Testis (tissue), 3 donors: Measurements from ENCODE around the gene NMNAT3. TPM values are rescaled to one million over a fixed set of nuclear protein-coding genes. Genes with fewer than 3 reads are reported as not detected.

Source experiments
- DNase-seq: peaks from one replicate; pipeline ENCODE4 v3.0.0-alpha.2; 2019
- H3K27ac ChIP-seq, 2 donors: fragments of 200-600 bp; sonication (generic); one replicate each; pipeline ENCODE4 v1.5.1; 2019
- H3K27me3 ChIP-seq: fragments of 200-600 bp; sonication (generic); one replicate; pipeline ENCODE4 v1.5.1; 2019
- H3K36me3 ChIP-seq: fragments of 200-600 bp; sonication (generic); one replicate; pipeline ENCODE4 v1.5.1; 2017; ENCODE audit warnings: low read depth; ENCODE audit errors: missing control alignments
- H3K4me1 ChIP-seq: fragments of 200-600 bp; sonication (generic); one replicate; pipeline ENCODE4 v1.5.1; 2019
- H3K4me3 ChIP-seq, 2 donors: fragments of 200-600 bp; sonication (generic); one replicate each; pipeline ENCODE4 v1.5.1; 2017 to 2019
- H3K9me3 ChIP-seq: fragments of 200-600 bp; sonication (generic); one replicate; pipeline ENCODE4 v1.5.1; 2017
- CTCF ChIP-seq, 3 experiments: fragments of 450-650 bp in 2 of 3; fragments of 200-600 bp in 1 of 3; sonication (generic) in 1 of 3; IDR thresholded peaks; one replicate each; pipeline ENCODE4 v1.5.1; 2016 to 2019; ENCODE audit warnings: antibody characterized with exemption in 3 of 3, mild to moderate bottlenecking in 2 of 3, moderate library complexity in 1 of 3
- POLR2A ChIP-seq: fragments of 450-650 bp; IDR thresholded peaks from one replicate; pipeline ENCODE4 v1.6.1; 2017; ENCODE audit warnings: antibody characterized with exemption, mild to moderate bottlenecking, moderate library complexity
- WGBS, 2 donors: methylation state at CpG; one replicate each; pipeline ENCODE4 v1.1.5; 2018; 5-methylcytosine and 5-hydroxymethylcytosine counted together
- intact Hi-C: fragments of 100-400 bp; cut with DNase I; formaldehyde crosslinking; loops from one replicate; pipeline ENCODE4 v1.15.1; 2023; ENCODE audit warnings: low total_unique reads
- polyA plus RNA-seq: library from polyadenylated mRNA; stranded (reverse); fragments of 350-450 nt; fragmentation: Illumina TruSeq; extraction: RNeasy Lipid Tissue Mini Kit (QIAGEN cat#74804); gene quantifications from one replicate; pipeline ENCODE4 v1.2.3, GENCODE V29; 2014; ENCODE audit warnings: low read depth, low replicate concordance; ENCODE audit not compliant: insufficient read depth
- total RNA-seq, 2 donors: library from RNA; depleted of rRNA; stranded (reverse); fragments of >200 nt; gene quantifications; one replicate each; pipeline ENCODE4 v1.2.3, GENCODE V29; 2016

Gene NMNAT3
- total and polyA plus RNA-seq, 3 donors from 2014 or later, result 21.1 to 76.5 (median 23.9) TPM

- H3K36me3 ChIP-seq, result no peaks in the 10 kb centered on the region
- no peaks in the 10 kb centered on the region for H3K9me3 ChIP-seq
- 92 to 100% methylated on average over 3 of the region's 3 CpGs for WGBS, 2 donors
- no peak overlapping the region for H3K4me3 ChIP-seq
- DNase-seq, result no peak
- no peak for TF ChIP-seq POLR2A
- TF ChIP-seq CTCF (IDR thresholded peaks at IDR 0.05), result no peak
- H3K27ac ChIP-seq, result no peak overlapping the region
- no peaks in the 10 kb centered on the region for H3K27me3 ChIP-seq
- intact Hi-C loops, result no loop called here
- H3K4me1 ChIP-seq, result no peaks in the 10 kb centered on the region
Observed at GRCh38 chr3:139608108-139608380, 69.7 kb downstream of the NMNAT3 start.

GRCh38 chr3:139607257-139608107, 70.3 kb downstream of the NMNAT3 start:
- TF ChIP-seq CTCF (IDR thresholded peaks at IDR 0.05) (no peak), POLR2A (no peak)
- Histone ChIP-seq H3K9me3 (no peaks in the 10 kb centered on the region), H3K27ac (no peak overlapping the region), H3K4me1 (no peaks in the 10 kb centered on the region), H3K27me3 (no peaks in the 10 kb centered on the region), H3K36me3 (no peaks in the 10 kb centered on the region), H3K4me3 (no peak overlapping the region)
- DNase-seq, result no peak
- WGBS, 2 donors, result 97 to 98% methylated on average over 2 of the region's 2 CpGs
- intact Hi-C loops, result no loop called here

GRCh38 chr3:139602003-139602402, 75.8 kb downstream of the NMNAT3 start:
- Histone ChIP-seq H3K27me3 (no peaks in the 10 kb centered on the region), H3K9me3 (no peaks in the 10 kb centered on the region), H3K27ac (no peak overlapping the region), H3K4me1 (no peaks in the 10 kb centered on the region), H3K4me3 (no peak overlapping the region), H3K36me3 (no peaks in the 10 kb centered on the region)
- TF ChIP-seq POLR2A (no peak), CTCF (IDR thresholded peaks at IDR 0.05) (no peak)
- intact Hi-C loops, result no loop called here
- 90 to 100% methylated on average over 1 of the region's 1 CpG for WGBS, 2 donors
- DNase-seq, result no peak

GRCh38 chr3:139601191-139601961, 76.4 kb downstream of the NMNAT3 start:
- TF ChIP-seq CTCF (IDR thresholded peaks at IDR 0.05), result no peak
- TF ChIP-seq POLR2A, result no peak
- intact Hi-C loops, result no loop called here
- H3K9me3 ChIP-seq, result no peaks in the 10 kb centered on the region
- WGBS, 2 donors, result 78 to 83% methylated on average over 5 of the region's 5 CpGs
- no peaks in the 10 kb centered on the region for H3K36me3 ChIP-seq
- H3K27ac ChIP-seq, result no peak overlapping the region
- no peaks in the 10 kb centered on the region for H3K4me1 ChIP-seq
- no peak overlapping the region for H3K4me3 ChIP-seq
- DNase-seq, result no peak
- no peaks in the 10 kb centered on the region for H3K27me3 ChIP-seq
